ENCODE results near the gene TCTA. TPM values are rescaled to one million over a fixed set of nuclear protein-coding genes. Genes with fewer than 3 reads are reported as not detected.
"Not testable (repeated sequence)": the region's sequence is repeated elsewhere in the genome, so short reads cannot be mapped to it uniquely, and the experiment has no call there.

Gene TCTA
- total RNA-seq, 2 experiments from 2014 or later, result 10.4 to 12.4 TPM

DNA sequence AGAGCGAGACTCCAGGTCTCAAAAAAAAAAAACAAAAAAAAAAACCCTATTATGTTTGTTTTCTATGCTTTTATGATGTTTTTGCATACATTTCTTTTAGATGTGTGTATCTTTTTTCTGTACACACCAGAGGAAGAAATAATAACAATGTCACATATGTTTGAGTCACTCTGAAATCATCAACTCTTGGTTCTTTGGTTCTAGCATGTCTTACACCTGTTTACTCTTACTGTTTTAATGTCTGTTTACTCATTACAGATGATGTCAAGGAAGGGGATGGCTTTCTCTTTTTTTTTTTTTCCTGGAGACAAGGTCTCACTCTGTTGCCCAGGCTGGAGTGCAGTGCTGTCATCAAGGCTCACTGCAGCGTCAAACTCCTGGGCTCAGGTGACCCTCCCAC lies 24.5 kb upstream of the TCTA start:
- POLR2A ChIA-PET, result no interaction called here
- intact Hi-C loops (cut with micrococcal nuclease), result no loop called here
- no peak overlapping the region for H3K4me3 Mint-ChIP-seq
- TF ChIP-seq, protein P1, sequence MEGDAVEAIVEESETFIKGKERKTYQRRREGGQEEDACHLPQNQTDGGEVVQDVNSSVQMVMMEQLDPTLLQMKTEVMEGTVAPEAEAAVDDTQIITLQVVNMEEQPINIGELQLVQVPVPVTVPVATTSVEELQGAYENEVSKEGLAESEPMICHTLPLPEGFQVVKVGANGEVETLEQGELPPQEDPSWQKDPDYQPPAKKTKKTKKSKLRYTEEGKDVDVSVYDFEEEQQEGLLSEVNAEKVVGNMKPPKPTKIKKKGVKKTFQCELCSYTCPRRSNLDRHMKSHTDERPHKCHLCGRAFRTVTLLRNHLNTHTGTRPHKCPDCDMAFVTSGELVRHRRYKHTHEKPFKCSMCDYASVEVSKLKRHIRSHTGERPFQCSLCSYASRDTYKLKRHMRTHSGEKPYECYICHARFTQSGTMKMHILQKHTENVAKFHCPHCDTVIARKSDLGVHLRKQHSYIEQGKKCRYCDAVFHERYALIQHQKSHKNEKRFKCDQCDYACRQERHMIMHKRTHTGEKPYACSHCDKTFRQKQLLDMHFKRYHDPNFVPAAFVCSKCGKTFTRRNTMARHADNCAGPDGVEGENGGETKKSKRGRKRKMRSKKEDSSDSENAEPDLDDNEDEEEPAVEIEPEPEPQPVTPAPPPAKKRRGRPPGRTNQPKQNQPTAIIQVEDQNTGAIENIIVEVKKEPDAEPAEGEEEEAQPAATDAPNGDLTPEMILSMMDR (IDR thresholded peaks at IDR 0.05), result no peak
- no peaks in the 10 kb centered on the region for H3K27me3 Mint-ChIP-seq
- CTCF ChIA-PET, result interaction anchor here (1.2 to 1.7 kb wide), 3 partner anchors 10 to 48 kb away, joined by 4 to 8 read pairs (median 5); partner anchors contain the start of gene USP4
- DNase-seq (no peak), ATAC-seq (peak; percentile 17)
- H3K9me3 Mint-ChIP-seq, result no peaks in the 10 kb centered on the region
- H3K27ac Mint-ChIP-seq, result peak overlapping the region; percentile 62
- peaks cover 51% of the 10 kb centered on the region for H3K4me1 Mint-ChIP-seq (ENCODE audit: low read depth)
- peaks cover 22% of the 10 kb centered on the region for H3K36me3 Mint-ChIP-seq (ENCODE audit: low read depth)

DNA sequence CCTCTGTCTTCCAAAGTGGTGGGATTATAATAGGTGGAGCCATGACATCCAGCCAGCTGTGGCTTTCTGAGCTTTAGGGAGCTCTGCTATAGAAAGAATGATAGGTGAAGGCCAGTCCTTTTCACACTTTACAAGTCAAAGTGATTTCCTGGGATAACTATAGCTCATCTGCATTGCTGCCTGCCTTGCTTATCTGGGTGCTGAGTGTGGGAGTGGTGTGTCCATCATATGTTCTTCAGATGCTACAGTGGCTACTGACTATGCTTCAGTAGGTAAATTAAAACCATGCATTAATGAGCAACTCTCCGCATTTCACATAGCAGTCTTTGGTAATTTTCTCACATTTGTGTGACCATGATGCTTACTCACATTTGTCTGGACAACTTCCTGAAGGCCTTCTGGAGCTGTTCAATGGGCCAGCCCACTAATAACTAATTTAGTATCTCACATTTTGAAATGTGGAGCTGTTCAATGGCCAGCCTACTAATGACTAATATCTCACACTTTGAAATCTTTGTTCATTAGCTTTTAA lies 23.9 kb upstream of the TCTA start:
- TF ChIP-seq, protein P1 (IDR thresholded peaks at IDR 0.05), result no peak
- ChIA-PET POLR2A (no interaction called here), CTCF (interaction anchor here (1.2 to 1.7 kb wide), 3 partner anchors 11 to 48 kb away, joined by 4 to 8 read pairs (median 5); partner anchors contain the start of gene USP4)
- Mint-ChIP-seq H3K36me3 (ENCODE audit: low read depth) (peaks cover 24% of the 10 kb centered on the region), H3K4me1 (ENCODE audit: low read depth) (peaks cover 51% of the 10 kb centered on the region), H3K27me3 (no peaks in the 10 kb centered on the region), H3K9me3 (no peaks in the 10 kb centered on the region), H3K4me3 (no peak overlapping the region), H3K27ac (peak overlapping the region; percentile 50)
- ATAC-seq (no peak), DNase-seq (no peak)
- intact Hi-C loops (cut with micrococcal nuclease), result no loop called here

DNA sequence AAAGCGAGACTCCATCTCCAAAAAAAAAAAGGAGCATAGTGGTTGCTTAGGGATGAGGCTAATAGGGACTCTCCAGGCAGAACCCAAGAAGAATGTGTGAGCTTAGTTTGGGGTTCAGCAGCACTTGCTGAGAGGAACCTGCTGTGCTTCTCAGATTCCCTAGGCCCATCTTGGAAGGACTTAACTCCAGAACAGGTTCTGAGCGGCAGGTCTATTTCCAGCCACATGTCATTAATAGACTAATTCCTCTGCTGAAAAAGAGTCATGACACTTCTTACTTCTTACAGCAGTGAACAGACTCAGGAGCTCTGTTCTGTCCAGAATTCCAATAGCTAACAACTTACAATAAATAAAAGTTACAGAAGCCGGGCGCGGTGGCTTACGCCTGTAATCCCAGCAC lies 22.9 kb upstream of the TCTA start:
- ATAC-seq (no peak), DNase-seq (no peak)
- Mint-ChIP-seq H3K27ac (no peak overlapping the region), H3K4me1 (ENCODE audit: low read depth) (peaks cover 46% of the 10 kb centered on the region), H3K9me3 (no peaks in the 10 kb centered on the region), H3K27me3 (no peaks in the 10 kb centered on the region), H3K36me3 (ENCODE audit: low read depth) (peaks cover 21% of the 10 kb centered on the region), H3K4me3 (no peak overlapping the region)
- ChIA-PET CTCF (interaction anchor here (0.8 to 1.7 kb wide), 3 partner anchors 12 to 49 kb away, joined by 3 to 8 read pairs (median 5); partner anchors contain the start of gene USP4), POLR2A (interaction anchor here (1.2 kb wide), 1 partner anchor 23 kb away, joined by 5 read pairs; the partner anchor contains the start of genes RHOA and TCTA)
- intact Hi-C loops (cut with micrococcal nuclease), result no loop called here
- TF ChIP-seq, protein P1 (IDR thresholded peaks at IDR 0.05), result no peak

DNA sequence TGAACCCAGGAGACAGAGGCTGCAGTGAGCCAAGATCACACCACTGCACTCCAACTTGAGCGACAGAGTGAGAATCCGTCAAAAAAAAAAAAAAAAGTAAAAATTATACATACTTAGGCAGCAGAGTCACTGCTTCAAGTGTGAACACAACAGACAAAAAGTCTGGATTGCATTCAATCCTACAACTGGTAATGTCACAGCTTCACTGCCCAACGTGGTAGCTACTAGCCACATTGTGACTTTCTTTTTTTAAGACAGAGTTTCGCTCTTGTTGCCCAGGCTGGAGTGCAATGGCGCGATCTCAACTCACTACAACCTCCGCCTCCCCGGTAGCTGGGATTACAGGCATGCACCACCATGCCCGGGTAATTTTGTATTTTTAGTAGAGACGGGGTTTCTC lies 20.9 kb upstream of the TCTA start:
- CTCF ChIA-PET, result interaction anchor here (1.3 kb wide), 1 partner anchor 58 kb away, joined by 4 read pairs; no protein-coding TSS in a partner anchor
- H3K27ac Mint-ChIP-seq; H3K9me3 Mint-ChIP-seq; POLR2A ChIA-PET; ATAC-seq; H3K4me3 Mint-ChIP-seq; H3K27me3 Mint-ChIP-seq; DNase-seq; intact Hi-C loops (cut with micrococcal nuclease): not testable (repeated sequence)
- Mint-ChIP-seq H3K36me3 (ENCODE audit: low read depth) (peaks cover 31% of the 10 kb centered on the region), H3K4me1 (ENCODE audit: low read depth) (peaks cover 45% of the 10 kb centered on the region)

DNA sequence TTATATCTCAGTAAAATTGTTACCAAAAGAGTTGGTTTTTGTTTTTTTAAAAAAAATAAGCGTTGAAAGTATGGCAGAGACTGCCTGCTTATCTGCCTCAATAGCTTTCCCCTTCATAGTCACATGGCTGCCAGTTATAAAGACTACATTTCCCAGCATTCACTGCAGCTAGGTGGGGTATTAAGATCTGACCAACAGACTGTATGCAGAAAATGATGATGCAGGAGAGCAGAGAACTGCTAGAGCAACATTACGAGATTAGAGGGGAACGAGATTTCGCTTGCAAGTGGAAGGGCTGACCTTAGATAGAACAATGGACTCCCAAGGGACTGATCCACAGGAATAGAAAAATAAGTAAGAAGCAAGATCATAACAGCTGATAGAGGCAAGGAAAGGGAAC lies 14.8 kb upstream of the TCTA start:
- intact Hi-C loops (cut with micrococcal nuclease), result no loop called here
- CTCF ChIA-PET, result no interaction called here
- no peak for DNase-seq
- Mint-ChIP-seq H3K27ac (peak overlapping the region; percentile 75), H3K36me3 (ENCODE audit: low read depth) (peaks cover 47% of the 10 kb centered on the region), H3K27me3 (no peaks in the 10 kb centered on the region), H3K4me1 (ENCODE audit: low read depth) (peaks cover 56% of the 10 kb centered on the region), H3K9me3 (no peaks in the 10 kb centered on the region), H3K4me3 (no peak overlapping the region)
- POLR2A ChIA-PET, result no interaction called here
- TF ChIP-seq, protein P1 (IDR thresholded peaks at IDR 0.05), result no peak
- ATAC-seq, result peak; percentile 59
